Measurements from ENCODE around the gene TRIP6. TPM values are rescaled to one million over a fixed set of nuclear protein-coding genes. Genes with fewer than 3 reads are reported as not detected.

The TRIP6 gene
- total and polyA plus RNA-seq, 4 experiments from 2014 or later: 2.7 to 9.4 (median 6.2) TPM

- peaks cover 11 to 36% (median 20%) of the 10 kb centered on the region in 4 donors for H3K4me1 Mint-ChIP-seq
- H3K27me3 ChIP-seq (ENCODE audit: insufficient read depth, low read length): no peaks in the 10 kb centered on the region
- no peak for DNase-seq
- no peaks in the 10 kb centered on the region for H3K27me3 Mint-ChIP-seq
- H3K9me3 ChIP-seq (ENCODE audit: control insufficient read depth in 1 of 2, low read length in 2 of 2): no peaks in the 10 kb centered on the region
- H3K36me3 ChIP-seq (ENCODE audit: insufficient read depth, low read length): peaks cover 11% of the 10 kb centered on the region
- H3K27ac ChIP-seq (ENCODE audit: low read depth, low read length): no peak overlapping the region
- POLR2A ChIA-PET (ENCODE audit: partially characterized antibody): interaction anchor here (1.5 to 2.0 kb wide), 3 partner anchors 11 to 20 kb away, joined by 5 to 7 read pairs (median 6); partner anchors contain the start of genes SRRT and TRIP6
- peak overlapping the region in 1 of 8 donors; percentile 46 for H3K4me3 Mint-ChIP-seq
- peaks cover 25% of the 10 kb centered on the region for H3K4me1 ChIP-seq (ENCODE audit: insufficient read depth, low read length)
- CTCF ChIA-PET (ENCODE audit: partially characterized antibody): no interaction called here
- H3K36me3 Mint-ChIP-seq: peaks cover 21 to 35% of the 10 kb centered on the region in 2 donors
- intact Hi-C loops (cut with micrococcal nuclease): no loop called here
- no peaks in the 10 kb centered on the region for H3K9me3 Mint-ChIP-seq
- H3K4me3 ChIP-seq (ENCODE audit: low read length in 2 of 2): no peak overlapping the region
- H3K27ac Mint-ChIP-seq: peak overlapping the region in 3 of 7 donors; percentile 36 to 84 (median 66)
These were observed 11.7 kb upstream of the TRIP6 start for GRCh38 chr7:100855515-100855914.

GRCh38 chr7:100856871-100857282, 10.3 kb upstream of the TRIP6 start:
- Mint-ChIP-seq H3K36me3 (peaks cover 27 to 45% of the 10 kb centered on the region in 2 donors), H3K27me3 (no peaks in the 10 kb centered on the region), H3K4me3 (no peak overlapping the region), H3K27ac (no peak overlapping the region), H3K9me3 (no peaks in the 10 kb centered on the region), H3K4me1 (peaks cover 8 to 34% (median 19%) of the 10 kb centered on the region in 4 donors)
- ChIA-PET POLR2A (ENCODE audit: partially characterized antibody) (interaction anchor here (1.5 to 2.0 kb wide), 2 partner anchors 10 to 18 kb away, joined by 5 to 7 read pairs; partner anchors contain the start of genes SRRT and TRIP6), CTCF (ENCODE audit: partially characterized antibody) (no interaction called here)
- intact Hi-C loops (cut with micrococcal nuclease): no loop called here
- Histone ChIP-seq H3K9me3 (ENCODE audit: control insufficient read depth in 1 of 2, low read length in 2 of 2) (no peaks in the 10 kb centered on the region), H3K27me3 (ENCODE audit: insufficient read depth, low read length) (no peaks in the 10 kb centered on the region), H3K27ac (ENCODE audit: low read depth, low read length) (no peak overlapping the region), H3K36me3 (ENCODE audit: insufficient read depth, low read length) (peaks cover 16% of the 10 kb centered on the region), H3K4me1 (ENCODE audit: insufficient read depth, low read length) (peaks cover 18% of the 10 kb centered on the region), H3K4me3 (ENCODE audit: low read length in 2 of 2) (no peak overlapping the region)
- DNase-seq: no peak

DNA sequence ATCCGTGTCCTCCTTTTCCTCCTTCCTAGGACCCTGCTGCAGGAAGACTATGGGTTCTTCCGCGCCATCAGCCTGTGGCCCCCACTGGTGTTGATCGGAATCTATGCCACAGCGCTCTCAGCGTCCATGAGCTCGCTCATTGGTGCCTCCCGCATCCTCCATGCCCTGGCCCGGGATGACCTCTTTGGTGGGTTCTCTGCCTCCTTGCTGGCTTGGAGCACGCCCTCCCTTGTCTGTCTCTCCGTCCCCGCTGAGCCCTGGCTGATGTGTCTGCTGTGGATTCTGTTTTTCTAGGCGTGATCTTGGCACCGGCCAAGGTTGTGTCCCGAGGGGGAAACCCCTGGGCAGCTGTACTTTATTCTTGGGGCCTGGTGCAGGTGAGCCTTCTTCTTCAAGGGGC, 7.3 kb upstream of the TRIP6 start:
- H3K4me1 ChIP-seq (ENCODE audit: insufficient read depth, low read length): no peaks in the 10 kb centered on the region
- POLR2A ChIA-PET (ENCODE audit: partially characterized antibody): no interaction called here
- Mint-ChIP-seq H3K27me3 (no peaks in the 10 kb centered on the region), H3K27ac (peak overlapping the region in 2 of 7 donors; percentile 29 to 47), H3K4me3 (no peak overlapping the region), H3K9me3 (no peaks in the 10 kb centered on the region), H3K36me3 (peaks cover 33 to 69% of the 10 kb centered on the region in 2 donors), H3K4me1 (peaks cover 4 to 7% (median 5%) of the 10 kb centered on the region in 4 donors)
- H3K9me3 ChIP-seq (ENCODE audit: control insufficient read depth in 1 of 2, low read length in 2 of 2): no peaks in the 10 kb centered on the region
- CTCF ChIA-PET (ENCODE audit: partially characterized antibody): interaction anchor here (1.4 kb wide), 1 partner anchor 154 kb away, joined by 3 read pairs; the partner anchor contains the start of gene POP7
- H3K27me3 ChIP-seq (ENCODE audit: insufficient read depth, low read length): no peaks in the 10 kb centered on the region
- DNase-seq: no peak
- H3K36me3 ChIP-seq (ENCODE audit: insufficient read depth, low read length): peaks cover 21% of the 10 kb centered on the region
- H3K27ac ChIP-seq (ENCODE audit: low read depth, low read length): no peak overlapping the region
- no peak overlapping the region for H3K4me3 ChIP-seq (ENCODE audit: low read length in 2 of 2)
- intact Hi-C loops (cut with micrococcal nuclease): no loop called here

GRCh38 chr7:100860702-100861615, 6.2 kb upstream of the TRIP6 start:
- no peaks in the 10 kb centered on the region for H3K27me3 Mint-ChIP-seq
- no peak for DNase-seq
- H3K27me3 ChIP-seq (ENCODE audit: insufficient read depth, low read length): no peaks in the 10 kb centered on the region
- H3K4me3 ChIP-seq (ENCODE audit: low read length in 2 of 2): no peak overlapping the region
- peak overlapping the region in 4 of 7 donors; percentile 12 to 79 (median 34) for H3K27ac Mint-ChIP-seq
- no peak overlapping the region for H3K4me3 Mint-ChIP-seq
- peaks cover 21% of the 10 kb centered on the region for H3K36me3 ChIP-seq (ENCODE audit: insufficient read depth, low read length)
- H3K9me3 ChIP-seq (ENCODE audit: control insufficient read depth in 1 of 2, low read length in 2 of 2): no peaks in the 10 kb centered on the region
- H3K4me1 ChIP-seq (ENCODE audit: insufficient read depth, low read length): no peaks in the 10 kb centered on the region
- H3K27ac ChIP-seq (ENCODE audit: low read depth, low read length): no peak overlapping the region
- peaks cover 29 to 65% of the 10 kb centered on the region in 2 donors for H3K36me3 Mint-ChIP-seq
- ChIA-PET CTCF (ENCODE audit: partially characterized antibody) (interaction anchor here (1.4 to 3.0 kb wide), 2 partner anchors 9 to 155 kb away, joined by 3 to 10 read pairs; partner anchors contain the start of genes POP7 and SLC12A9), POLR2A (ENCODE audit: partially characterized antibody) (interaction anchor here (0.7 to 1.5 kb wide), 2 partner anchors 14 to 516 kb away, joined by 3 read pairs; partner anchors contain the start of gene SRRT)
- H3K4me1 Mint-ChIP-seq: peaks cover 0 to 2% (median under 1%) of the 10 kb centered on the region in 4 donors
- no peaks in the 10 kb centered on the region for H3K9me3 Mint-ChIP-seq
- intact Hi-C loops (cut with micrococcal nuclease): no loop called here

DNA sequence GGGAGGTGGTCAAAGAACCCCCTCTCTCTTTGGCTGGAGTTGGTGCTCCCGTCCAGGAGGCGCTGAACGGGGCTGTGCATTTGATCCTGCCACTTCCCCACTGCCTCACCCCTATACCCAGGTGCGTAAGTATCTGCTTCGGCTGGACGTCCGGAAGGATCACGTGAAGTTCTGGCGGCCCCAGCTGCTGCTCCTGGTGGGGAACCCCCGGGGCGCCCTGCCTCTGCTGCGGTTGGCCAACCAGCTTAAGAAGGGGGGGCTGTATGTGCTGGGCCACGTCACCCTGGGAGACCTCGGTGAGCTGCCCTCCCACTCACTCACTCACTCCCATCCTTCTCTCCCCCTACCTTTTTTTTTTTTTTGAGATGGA, 5.6 kb upstream of the TRIP6 start:
- Histone ChIP-seq H3K4me3 (ENCODE audit: low read length in 2 of 2) (no peak overlapping the region), H3K4me1 (ENCODE audit: insufficient read depth, low read length) (peaks cover 3% of the 10 kb centered on the region), H3K9me3 (ENCODE audit: control insufficient read depth in 1 of 2, low read length in 2 of 2) (no peaks in the 10 kb centered on the region), H3K36me3 (ENCODE audit: insufficient read depth, low read length) (peaks cover 21% of the 10 kb centered on the region), H3K27ac (ENCODE audit: low read depth, low read length) (no peak overlapping the region), H3K27me3 (ENCODE audit: insufficient read depth, low read length) (no peaks in the 10 kb centered on the region)
- intact Hi-C loops (cut with micrococcal nuclease): no loop called here
- no peak for DNase-seq
- Mint-ChIP-seq H3K27me3 (no peaks in the 10 kb centered on the region), H3K9me3 (no peaks in the 10 kb centered on the region), H3K4me3 (no peak overlapping the region), H3K36me3 (peaks cover 29 to 65% of the 10 kb centered on the region in 2 donors), H3K27ac (no peak overlapping the region), H3K4me1 (peaks cover 0 to 2% (median under 1%) of the 10 kb centered on the region in 4 donors)
- POLR2A ChIA-PET (ENCODE audit: partially characterized antibody): interaction anchor here (1.5 kb wide), 1 partner anchor 14 kb away, joined by 3 read pairs; the partner anchor contains the start of gene SRRT
- CTCF ChIA-PET (ENCODE audit: partially characterized antibody): interaction anchor here (3.0 kb wide), 1 partner anchor 10 kb away, joined by 10 read pairs; the partner anchor contains the start of gene SLC12A9

DNA sequence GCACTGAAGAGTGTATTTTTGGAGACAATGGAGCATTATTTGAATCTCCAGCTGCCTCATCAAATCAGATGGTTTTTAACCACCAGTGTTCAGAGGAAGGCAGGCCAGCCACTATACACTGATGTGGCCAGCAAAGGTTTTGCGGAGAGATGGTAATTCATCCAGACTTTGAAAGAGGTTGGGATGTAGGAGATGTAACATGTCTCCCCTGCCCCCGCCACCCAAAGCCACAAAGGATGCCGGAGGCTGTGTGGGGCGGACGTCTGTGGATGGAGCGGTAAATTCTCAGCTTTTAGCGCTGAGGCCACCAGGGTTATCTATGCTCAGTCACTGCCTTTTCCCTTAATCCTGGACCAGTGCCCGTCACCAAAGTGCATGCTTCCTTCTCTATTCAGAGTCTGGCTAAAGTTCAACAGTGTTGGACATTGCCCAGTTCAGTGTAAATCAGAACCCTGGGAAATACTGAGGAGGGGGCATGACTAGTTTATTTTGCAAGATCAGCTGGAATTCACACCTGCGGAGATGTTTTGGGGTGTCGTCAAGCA, 3.7 kb upstream of the TRIP6 start:
- ChIA-PET CTCF (ENCODE audit: partially characterized antibody) (interaction anchor here (3.0 kb wide), 1 partner anchor 11 kb away, joined by 10 read pairs; the partner anchor contains the start of gene SLC12A9), POLR2A (ENCODE audit: partially characterized antibody) (interaction anchor here (1.3 to 2.0 kb wide), 2 partner anchors 10 to 11 kb away, joined by 3 to 8 read pairs; partner anchors contain the start of gene SRRT)
- Histone ChIP-seq H3K36me3 (ENCODE audit: insufficient read depth, low read length) (peaks cover 21% of the 10 kb centered on the region), H3K9me3 (ENCODE audit: control insufficient read depth in 1 of 2, low read length in 2 of 2) (no peaks in the 10 kb centered on the region), H3K4me3 (ENCODE audit: low read length in 2 of 2) (no peak overlapping the region), H3K27me3 (ENCODE audit: insufficient read depth, low read length) (no peaks in the 10 kb centered on the region), H3K27ac (ENCODE audit: low read depth, low read length) (no peak overlapping the region), H3K4me1 (ENCODE audit: insufficient read depth, low read length) (peaks cover 10% of the 10 kb centered on the region)
- Mint-ChIP-seq H3K27ac (no peak overlapping the region), H3K4me3 (no peak overlapping the region), H3K9me3 (no peaks in the 10 kb centered on the region), H3K27me3 (no peaks in the 10 kb centered on the region), H3K36me3 (peaks cover 25 to 58% of the 10 kb centered on the region in 2 donors), H3K4me1 (peaks cover 4 to 15% (median 6%) of the 10 kb centered on the region in 4 donors)
- DNase-seq: no peak
- intact Hi-C loops (cut with micrococcal nuclease): no loop called here
